HEK293 (cell line): ENCODE data around the gene TSHZ3.

Experiments used
- CTCF ChIA-PET: fragments of 350-600 bp; formaldehyde crosslinking; extraction: SDS; loops from one replicate; lab custom pipeline; 2021; ENCODE audit warnings: antibody characterized with exemption; lab: Yijun Ruan, JAX
- POLR2A ChIA-PET: fragments of 300-600 bp; formaldehyde crosslinking; extraction: SDS; loops from one replicate; lab custom pipeline; 2020; ENCODE audit warnings: antibody characterized with exemption, inconsistent platforms; lab: Yijun Ruan, JAX
- H3K27ac ChIP-seq: fragments of 200-500 bp; sonication (Bioruptor generic); 2 replicates; pipeline ENCODE4 v1.5.1; 2014; ENCODE audit warnings: low read depth, low read length, control low read depth, inconsistent platforms; ENCODE audit errors: extremely low read depth
- H3K36me3 ChIP-seq, 2 experiments: fragments of 200-500 bp in 1 of 2; sonication (Bioruptor generic) in 1 of 2; 1 replicate in 1 of 2; 2 replicates in 1 of 2; pipeline ENCODE4 v1.5.1; 2014 to 2017; ENCODE audit warnings: inconsistent platforms in 2 of 2, low read length in 2 of 2; ENCODE audit not compliant: control insufficient read depth in 2 of 2, insufficient read depth in 1 of 2
- H3K4me1 ChIP-seq: fragments of 200-500 bp; sonication (Bioruptor generic); 2 replicates; pipeline ENCODE4 v1.5.1; 2014; ENCODE audit warnings: mild to moderate bottlenecking, low read length, inconsistent platforms; ENCODE audit not compliant: control insufficient read depth, insufficient read depth
- H3K4me3 ChIP-seq: 2 replicates; pipeline ENCODE4 v1.5.1; 2011; ENCODE audit warnings: low read depth, mild to moderate bottlenecking, control low read depth, low read length, moderate library complexity
- H3K9me3 ChIP-seq: fragments of 200-500 bp; sonication (Bioruptor generic); 2 replicates; pipeline ENCODE4 v1.5.1; 2014; ENCODE audit warnings: low read depth, low read length, inconsistent platforms; ENCODE audit not compliant: control insufficient read depth, insufficient read depth
- CTCF ChIP-seq: fragments of 450-650 bp; formaldehyde crosslinking; IDR thresholded peaks from 2 replicates; pipeline ENCODE4 v1.5.1; 2016; ENCODE audit warnings: missing biosample characterization, missing genetic modification characterization
- GLI4 ChIP-seq: fragments of 450-650 bp; formaldehyde crosslinking; IDR thresholded peaks from 2 replicates; pipeline ENCODE4 v1.5.1; 2016; ENCODE audit warnings: missing biosample characterization, missing genetic modification characterization
- KLF1 ChIP-seq: fragments of 450-650 bp; formaldehyde crosslinking; IDR thresholded peaks from 2 replicates; pipeline ENCODE4 v1.5.1; 2016; ENCODE audit warnings: missing biosample characterization, missing genetic modification characterization
- PRDM4 ChIP-seq: fragments of 450-650 bp; formaldehyde crosslinking; IDR thresholded peaks from 2 replicates; pipeline ENCODE4 v1.5.1; 2017; ENCODE audit warnings: missing biosample characterization, missing genetic modification characterization
- ZBTB44 ChIP-seq: fragments of 450-650 bp; IDR thresholded peaks from 2 replicates; pipeline ENCODE4 v1.5.1; 2018; ENCODE audit warnings: missing biosample characterization, mild to moderate bottlenecking, missing genetic modification characterization
- ZBTB6 ChIP-seq: fragments of 450-650 bp; formaldehyde crosslinking; IDR thresholded peaks from 2 replicates; pipeline ENCODE4 v1.5.1; 2017; ENCODE audit warnings: missing biosample characterization, missing genetic modification characterization
- ZEB2 ChIP-seq: fragments of 450-650 bp; formaldehyde crosslinking; IDR thresholded peaks from 2 replicates; pipeline ENCODE4 v1.5.1; 2016; ENCODE audit warnings: missing biosample characterization, missing genetic modification characterization
- ZFP37 ChIP-seq: fragments of 450-650 bp; formaldehyde crosslinking; IDR thresholded peaks from 2 replicates; pipeline ENCODE4 v1.5.1; 2016; ENCODE audit warnings: missing biosample characterization, missing genetic modification characterization
- ZNF10 ChIP-seq: fragments of 450-650 bp; formaldehyde crosslinking; IDR thresholded peaks from 2 replicates; pipeline ENCODE4 v1.5.1; 2017; ENCODE audit warnings: missing biosample characterization, missing genetic modification characterization
- ZNF114 ChIP-seq: fragments of 450-650 bp; formaldehyde crosslinking; IDR thresholded peaks from 2 replicates; pipeline ENCODE4 v1.5.0; 2017; ENCODE audit warnings: missing biosample characterization, missing genetic modification characterization
- ZNF121 ChIP-seq: fragments of 450-650 bp; formaldehyde crosslinking; IDR thresholded peaks from 2 replicates; pipeline ENCODE4 v1.5.1; 2016; ENCODE audit warnings: missing biosample characterization, missing genetic modification characterization
- ZNF148 ChIP-seq: fragments of 450-650 bp; formaldehyde crosslinking; IDR thresholded peaks from 2 replicates; pipeline ENCODE4 v1.5.0; 2017; ENCODE audit warnings: missing biosample characterization, missing genetic modification characterization, borderline replicate concordance
- ZNF19 ChIP-seq: fragments of 450-650 bp; formaldehyde crosslinking; IDR thresholded peaks from 2 replicates; pipeline ENCODE4; 2016; ENCODE audit warnings: missing biosample characterization, missing genetic modification characterization, low read depth
- ZNF280D ChIP-seq: fragments of 450-650 bp; formaldehyde crosslinking; IDR thresholded peaks from 2 replicates; pipeline ENCODE4 v1.5.1; 2016; ENCODE audit warnings: missing biosample characterization, missing genetic modification characterization
- ZNF311 ChIP-seq: fragments of 450-650 bp; formaldehyde crosslinking; IDR thresholded peaks from 2 replicates; pipeline ENCODE4 v1.5.1; 2017; ENCODE audit warnings: missing biosample characterization, missing genetic modification characterization, borderline replicate concordance
- ZNF341 ChIP-seq: fragments of 450-650 bp; formaldehyde crosslinking; IDR thresholded peaks from 2 replicates; pipeline ENCODE4; 2016; ENCODE audit warnings: low read depth, missing biosample characterization, missing genetic modification characterization
- ZSCAN4 ChIP-seq: fragments of 450-650 bp; formaldehyde crosslinking; IDR thresholded peaks from 2 replicates; pipeline ENCODE4 v1.5.1; 2017; ENCODE audit warnings: missing biosample characterization, missing genetic modification characterization

TSHZ3 gene

GRCh38 chr19:31252441-31252840 lies 96.8 kb downstream of the TSHZ3 start:
- no peak for TF ChIP-seq ZSCAN4 (tag by site-specific recombination)
- TF ChIP-seq ZBTB6 (tag by site-specific recombination): no peak
- no peak for TF ChIP-seq ZEB2
- no peak for TF ChIP-seq ZNF148
- no peak for TF ChIP-seq ZNF10
- no peak for TF ChIP-seq ZNF19 (tag by site-specific recombination)
- no peak for TF ChIP-seq ZNF341 (tag by site-specific recombination)
- TF ChIP-seq ZNF311: no peak
- TF ChIP-seq ZNF280D (tag by site-specific recombination): no peak
- TF ChIP-seq ZBTB44 (tag by site-specific recombination): no peak
- no peak for TF ChIP-seq GLI4 (tag by site-specific recombination)
- no peak for TF ChIP-seq KLF1 (tag by site-specific recombination)
- TF ChIP-seq ZNF121 (tag by site-specific recombination): no peak
- TF ChIP-seq ZNF114 (tag by site-specific recombination): no peak
- TF ChIP-seq, all 188 proteins: peak for 0
- ChIA-PET CTCF (interaction anchor here (0.7 to 1.4 kb wide), 2 partner anchors 16 to 95 kb away, joined by 3 read pairs; no protein-coding TSS in a partner anchor), POLR2A (no interaction called here)
- Histone ChIP-seq H3K36me3 (no peaks in the 10 kb centered on the region), H3K4me3 (no peak overlapping the region), H3K4me1 (peaks cover 10% of the 10 kb centered on the region), H3K27ac (no peak overlapping the region), H3K9me3 (no peaks in the 10 kb centered on the region)

GRCh38 chr19:31249217-31249616 lies 100.0 kb downstream of the TSHZ3 start:
- Histone ChIP-seq H3K4me3 (no peak overlapping the region), H3K4me1 (peaks cover under 1% of the 10 kb centered on the region), H3K36me3 (no peaks in the 10 kb centered on the region), H3K9me3 (no peaks in the 10 kb centered on the region), H3K27ac (no peak overlapping the region)
- CTCF ChIA-PET: interaction anchor here (0.5 to 1.3 kb wide), 6 partner anchors 24 to 566 kb away, joined by 3 to 6 read pairs (median 4); no protein-coding TSS in a partner anchor
- TF ChIP-seq ZFP37 (no peak), PRDM4 (tag by site-specific recombination) (no peak), CTCF (tag by site-specific recombination) (peak; percentile 34; the same call in 1 of the 2 replicates)
- POLR2A ChIA-PET: interaction anchor here (0.7 kb wide), 1 partner anchor 9 kb away, joined by 3 read pairs; no protein-coding TSS in a partner anchor
